ENCODE data around the gene ZNF566.
"Not testable (repeated sequence)": the region's sequence is repeated elsewhere in the genome, so short reads cannot be mapped to it uniquely, and the experiment has no call there.

Gene ZNF566

GRCh38 chr19:36489118-36489919 is at the start of gene ZNF566:
Gene ZNF566 (minus strand): TSS chr19:36489561. CDS start chr19:36476557, 13,004 bp downstream.
- peak; percentile 94 for DNase-seq

GRCh38 chr19:36528921-36529518 is 39.7 kb upstream of the ZNF566 start:
- no peak for DNase-seq

GRCh38 chr19:36528194-36528920 is 39.0 kb upstream of the ZNF566 start, which contains the start of gene ZNF260:
Gene ZNF260 (minus strand): TSS chr19:36528271. CDS start chr19:36515238, 13,033 bp downstream.
- DNase-seq: peak; percentile 90

GRCh38 chr19:36527873-36528193 is 38.5 kb upstream of the ZNF566 start:
- no peak for DNase-seq

- DNase-seq: no peak
Measured at GRCh38 chr19:36527341-36527740, 38.0 kb upstream of the ZNF566 start.

GRCh38 chr19:36526581-36526980 is 37.2 kb upstream of the ZNF566 start:
- DNase-seq: no peak

- DNase-seq: no peak
Measured at GRCh38 chr19:36524617-36525016, 35.3 kb upstream of the ZNF566 start.

- no peak for DNase-seq
Measured at GRCh38 chr19:36514012-36514612, 24.8 kb upstream of the ZNF566 start.

GRCh38 chr19:36508325-36508724 is 19.0 kb upstream of the ZNF566 start:
- DNase-seq: no peak

- DNase-seq: no peak
Measured at GRCh38 chr19:36501973-36502372, 12.6 kb upstream of the ZNF566 start.

GRCh38 chr19:36497001-36497400 is 7.6 kb upstream of the ZNF566 start:
- DNase-seq: no peak

- DNase-seq: peak; percentile 42
Measured at GRCh38 chr19:36492689-36493453, 3.5 kb upstream of the ZNF566 start.

- not testable (repeated sequence) for DNase-seq
Measured at GRCh38 chr19:36490846-36491245, 1.5 kb upstream of the ZNF566 start.

- peak; percentile 89 for DNase-seq
Measured at GRCh38 chr19:36489920-36490415, 607 bp upstream of the ZNF566 start.

- peak; percentile 23 for DNase-seq
Measured at GRCh38 chr19:36488846-36489117, 579 bp downstream of the ZNF566 start.

GRCh38 chr19:36488118-36488845 is 1.1 kb downstream of the ZNF566 start:
- DNase-seq: no peak

- no peak for DNase-seq
Measured at GRCh38 chr19:36483653-36484052, 5.7 kb downstream of the ZNF566 start.

- DNase-seq: no peak
Measured at GRCh38 chr19:36482876-36483275, 6.5 kb downstream of the ZNF566 start.

- DNase-seq: no peak
Measured at GRCh38 chr19:36460046-36460445, 29.3 kb downstream of the ZNF566 start.

- DNase-seq: no peak
Measured at GRCh38 chr19:36456831-36457230, 32.5 kb downstream of the ZNF566 start.

- DNase-seq: no peak
Measured at GRCh38 chr19:36449059-36449670, 40.2 kb downstream of the ZNF566 start.

GRCh38 chr19:36441339-36441738 is 48.0 kb downstream of the ZNF566 start:
- DNase-seq: no peak
